ENCODE measurements around the gene FBH1.
"Not testable (repeated sequence)": the region's sequence is repeated elsewhere in the genome, so short reads cannot be mapped to it uniquely, and the experiment has no call there.

Gene FBH1

DNA sequence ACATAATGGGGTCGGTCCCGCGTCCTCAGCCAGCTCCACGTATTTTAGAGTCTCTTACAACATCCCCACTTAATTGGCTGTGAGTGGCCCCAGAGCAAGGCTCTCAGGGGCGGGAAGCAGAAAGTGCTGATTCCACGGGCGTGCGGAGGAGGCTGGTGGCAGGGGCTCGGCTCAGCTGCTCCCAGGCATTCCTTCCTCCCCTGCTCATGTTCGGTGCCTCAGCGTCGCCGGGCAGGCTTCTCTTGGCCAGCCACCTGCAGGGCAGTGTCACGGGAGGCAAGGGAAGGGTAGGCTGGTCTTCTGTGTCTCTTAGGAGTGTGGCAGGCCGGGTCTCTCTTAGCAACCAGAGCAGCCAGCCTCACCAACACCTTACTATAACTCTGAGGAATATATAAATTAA, 53.5 kb downstream of the FBH1 start:
- no peak for DNase-seq

GRCh38 chr10:5944389-5945189, 54.5 kb downstream of the FBH1 start:
- DNase-seq, result no peak

DNA sequence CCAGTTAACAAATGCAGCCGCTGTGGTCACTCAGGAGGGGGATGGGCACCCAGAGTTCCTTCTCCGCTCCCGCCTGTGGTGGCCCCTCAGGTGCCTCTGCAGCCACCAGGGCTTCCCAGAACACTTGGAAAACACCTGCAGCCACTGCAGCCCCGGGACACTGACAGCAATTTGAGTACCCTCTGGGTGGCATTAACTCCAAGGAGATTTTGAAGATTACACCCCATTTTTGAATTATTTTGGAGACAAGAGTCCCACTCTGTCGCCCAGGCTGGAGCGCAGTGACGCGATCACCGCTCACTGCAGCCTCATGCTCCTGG, 55.1 kb downstream of the FBH1 start:
- DNase-seq, result no peak

DNA sequence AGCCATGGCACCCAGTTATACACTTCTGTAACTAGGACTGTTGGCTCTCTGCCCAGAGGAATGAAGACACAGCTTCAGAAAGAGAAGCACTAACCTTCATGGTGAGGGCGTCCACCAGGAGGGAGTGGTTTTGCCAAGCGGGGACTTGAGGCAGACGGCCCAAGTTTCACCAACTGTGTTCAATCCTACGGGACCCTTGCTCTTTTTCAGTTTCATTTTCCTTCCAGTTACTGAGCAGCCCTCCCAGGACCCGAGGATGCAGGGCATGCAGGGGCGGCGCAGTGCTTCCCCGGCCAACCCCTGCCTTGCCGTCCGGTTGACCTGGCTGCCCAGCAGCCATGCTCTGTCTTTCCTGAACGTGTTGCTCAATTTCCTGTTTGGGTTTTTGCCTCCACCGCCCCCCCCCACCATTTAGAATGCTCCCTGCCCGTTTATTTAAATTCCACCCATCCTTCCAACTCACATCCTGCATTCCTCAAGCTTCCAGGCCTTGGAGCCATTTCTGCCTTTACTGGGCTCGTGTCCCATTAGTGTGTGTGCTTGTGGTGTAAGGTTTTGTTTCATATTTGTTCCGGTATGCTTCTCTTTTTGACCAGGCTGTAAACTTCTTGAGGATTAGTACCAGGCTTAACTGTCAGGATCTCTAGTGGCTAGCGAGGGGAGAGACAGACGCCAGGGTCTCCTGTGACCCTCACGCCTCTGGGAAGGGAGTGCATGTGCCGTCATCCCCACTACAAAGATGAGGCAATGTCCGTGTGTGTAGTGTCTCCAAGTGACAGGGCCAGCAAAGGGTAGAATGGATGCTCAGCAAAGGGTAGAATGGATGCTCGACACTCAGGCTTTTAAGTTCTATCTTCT, 55.7 kb downstream of the FBH1 start:
- DNase-seq, result no peak

- DNase-seq, result not testable (repeated sequence)
Measured at GRCh38 chr10:5946419-5946775, 56.4 kb downstream of the FBH1 start.

DNA sequence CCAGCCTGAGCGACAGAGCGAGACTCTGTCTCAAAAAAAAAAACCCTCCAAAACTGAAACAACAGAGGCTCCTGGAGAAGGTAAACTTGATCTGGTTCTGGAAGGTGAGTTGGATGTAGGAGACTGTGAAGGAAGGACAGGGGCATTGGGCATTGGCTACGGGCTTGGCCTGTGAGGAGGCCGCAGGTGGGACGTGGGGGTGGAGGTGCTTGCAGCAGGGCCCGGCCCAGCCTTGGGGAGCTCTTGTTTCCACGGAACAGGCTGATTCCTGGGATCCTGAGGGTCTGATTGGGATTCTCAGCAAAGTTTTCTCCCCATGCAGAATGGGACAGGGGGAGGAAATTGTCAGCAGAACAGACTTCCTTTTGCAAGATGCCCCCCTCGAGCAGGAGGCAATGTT, 56.7 kb downstream of the FBH1 start:
- no peak for DNase-seq

- no peak for DNase-seq
Measured at GRCh38 chr10:5947471-5948207, 57.6 kb downstream of the FBH1 start.

DNA sequence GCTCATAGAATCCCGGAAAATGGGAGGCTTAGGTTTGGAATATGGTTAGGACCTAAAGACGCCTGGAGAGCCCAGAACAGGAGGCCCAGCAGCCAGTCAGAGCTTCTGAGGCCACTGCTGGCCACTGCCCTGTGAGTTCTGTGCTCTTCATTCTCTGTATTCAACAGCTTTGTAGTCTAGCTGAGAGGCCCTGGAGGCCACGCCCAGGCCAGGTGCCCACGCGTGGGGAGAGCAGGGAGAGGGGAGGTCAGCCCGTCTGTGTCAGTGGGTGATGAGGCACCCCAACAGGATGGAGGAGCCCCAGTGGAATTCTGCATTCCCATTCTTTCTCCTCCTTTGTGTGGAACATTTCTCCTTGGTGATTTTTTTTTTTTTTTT, 58.2 kb downstream of the FBH1 start:
- DNase-seq, result no peak

DNA sequence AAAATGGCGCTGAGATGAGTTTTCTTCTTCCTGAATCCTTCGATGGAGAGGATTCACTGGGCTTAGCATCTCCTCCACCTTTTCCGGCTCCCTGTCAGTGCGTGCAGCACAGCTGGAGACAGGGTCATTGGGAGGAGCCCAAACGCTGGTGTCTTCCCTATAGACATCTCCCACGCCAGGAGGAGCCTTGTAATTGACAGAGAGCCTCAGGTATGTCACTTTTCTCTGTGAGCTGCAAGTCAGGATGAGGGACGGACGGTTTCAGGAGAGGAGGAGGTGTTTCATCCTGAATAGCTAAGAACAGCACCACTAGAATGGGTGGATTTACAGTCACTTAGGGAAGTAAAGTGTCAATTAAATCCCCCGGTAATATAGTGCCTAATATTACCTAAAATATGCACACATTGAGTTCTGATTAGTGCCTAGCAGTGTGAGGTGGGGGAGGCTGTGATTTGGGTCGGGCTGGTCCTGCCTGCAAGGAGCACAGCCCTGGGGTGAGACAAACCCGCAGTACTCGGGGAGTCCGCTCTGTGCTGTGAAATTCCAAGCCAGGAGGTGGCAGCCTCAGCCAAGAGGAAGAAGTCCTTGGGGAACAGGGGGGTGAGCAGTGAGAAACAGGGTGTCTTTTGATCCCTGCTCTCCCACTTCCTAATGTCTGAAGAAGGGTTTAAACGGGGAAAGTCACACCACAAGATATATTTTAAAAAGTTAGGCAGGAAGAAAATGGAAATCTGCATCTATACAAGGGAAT, 59.1 kb downstream of the FBH1 start:
- no peak for DNase-seq

GRCh38 chr10:5951167-5951711, 61.2 kb downstream of the FBH1 start:
- no peak for DNase-seq

- no peak for DNase-seq
Measured at GRCh38 chr10:5951721-5952407, 61.8 kb downstream of the FBH1 start.

DNA sequence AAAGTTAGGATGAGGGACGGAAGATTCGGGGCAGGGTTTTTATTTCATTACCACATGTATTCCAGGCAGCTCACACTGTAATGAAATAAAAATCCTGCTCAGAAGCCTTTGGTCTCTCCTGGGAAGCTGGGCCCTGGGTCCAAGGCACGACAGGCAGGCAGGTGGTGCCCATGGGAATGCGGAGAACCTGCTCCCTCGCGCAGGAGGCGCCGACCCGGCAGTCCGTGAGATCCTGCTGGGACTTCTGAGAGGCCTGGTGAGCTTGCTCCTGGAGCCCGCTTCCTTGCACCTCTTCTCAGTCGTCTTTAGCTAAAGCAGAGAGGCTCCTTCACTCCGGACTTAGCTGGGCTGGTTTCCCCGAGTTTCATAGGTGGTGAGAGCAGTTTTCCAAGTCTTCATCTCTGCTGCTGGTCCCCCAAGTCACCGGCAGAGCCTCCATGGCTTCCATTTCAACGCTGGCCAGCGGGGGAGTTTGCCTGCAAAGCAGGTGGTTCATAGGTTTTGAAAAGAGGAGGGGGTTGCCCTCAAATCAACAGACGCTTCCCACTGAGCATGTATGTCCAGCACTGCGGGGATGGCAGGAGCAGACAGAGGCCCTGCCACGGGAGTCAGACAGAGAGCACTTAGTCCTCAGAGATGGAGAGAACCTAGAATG, 62.8 kb downstream of the FBH1 start:
- no peak for DNase-seq

DNA sequence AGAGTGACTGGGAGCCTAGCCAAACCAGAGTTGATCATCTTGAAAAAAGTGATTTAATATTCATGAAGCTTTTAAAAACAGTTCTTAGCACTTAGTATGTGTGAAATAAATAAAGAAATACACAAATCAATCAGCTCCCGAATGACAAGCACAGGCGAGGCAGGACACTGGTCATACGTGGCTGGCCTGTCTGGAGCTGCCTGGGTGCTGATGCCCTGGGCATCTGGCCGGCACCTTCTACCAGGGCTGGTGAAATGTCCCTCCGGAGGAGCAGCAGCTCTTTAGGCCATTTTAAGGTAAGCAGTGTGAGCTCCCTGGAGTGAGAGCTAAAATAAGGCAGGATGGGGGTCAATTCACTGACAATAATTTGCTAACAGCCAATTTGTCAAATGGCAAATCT, 63.6 kb downstream of the FBH1 start:
- no peak for DNase-seq

DNA sequence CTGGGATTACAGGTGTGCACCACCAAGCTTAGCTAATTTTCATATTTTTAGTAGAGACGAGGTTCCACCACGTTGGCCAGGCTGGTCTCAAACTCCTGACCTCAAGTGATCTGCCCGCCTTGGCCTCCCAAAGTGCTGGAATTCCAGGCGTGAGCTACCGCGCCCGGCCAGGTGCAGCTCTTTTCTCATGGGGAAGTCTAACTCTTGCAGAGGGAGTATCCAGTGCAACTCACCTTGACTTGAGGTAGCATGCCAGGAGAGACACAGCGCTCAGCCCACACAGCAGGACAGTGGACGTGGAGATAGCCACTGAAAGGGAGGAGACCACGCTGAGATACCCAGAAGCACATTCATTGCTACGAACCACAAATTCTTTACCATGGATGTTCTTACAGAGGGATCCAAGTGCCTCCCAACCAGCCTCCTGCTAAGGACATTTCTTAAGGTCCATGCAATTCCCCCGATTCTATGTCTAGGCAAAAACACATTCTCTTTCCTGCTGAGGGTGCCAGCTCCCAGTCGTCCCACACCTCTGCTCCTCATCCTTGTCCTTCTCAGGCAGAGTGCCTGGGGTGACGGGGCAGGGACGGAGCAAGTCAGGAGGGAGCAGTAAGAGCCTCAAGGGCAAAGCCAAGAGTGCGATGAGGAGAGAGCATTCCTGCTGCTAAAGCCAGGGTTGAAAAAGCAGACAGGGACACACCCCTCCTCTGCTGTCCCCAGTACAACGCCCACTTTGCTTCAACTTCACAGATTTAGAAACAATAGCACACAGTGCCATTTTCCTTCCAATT, 66.3 kb downstream of the FBH1 start:
- no peak for DNase-seq

DNA sequence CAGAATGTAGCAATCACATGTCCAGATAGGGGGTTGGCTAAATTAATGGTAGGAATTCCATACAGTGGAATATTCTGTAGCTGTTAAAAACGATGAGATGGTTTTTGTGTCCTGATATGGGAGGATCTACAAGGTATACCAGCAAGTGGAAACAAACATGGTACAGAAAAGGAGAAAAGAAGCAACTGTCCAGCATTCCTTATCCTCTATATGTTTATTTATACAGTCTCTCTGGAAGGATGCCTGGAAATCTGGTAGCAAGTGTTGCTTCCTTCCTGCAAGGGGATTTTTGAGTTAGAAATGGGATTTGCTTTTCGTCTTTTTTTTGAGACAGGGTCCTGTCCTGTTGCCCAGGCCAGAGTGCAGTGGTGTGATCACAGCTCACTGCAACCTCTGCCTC, 68.0 kb downstream of the FBH1 start:
- DNase-seq, result no peak

DNA sequence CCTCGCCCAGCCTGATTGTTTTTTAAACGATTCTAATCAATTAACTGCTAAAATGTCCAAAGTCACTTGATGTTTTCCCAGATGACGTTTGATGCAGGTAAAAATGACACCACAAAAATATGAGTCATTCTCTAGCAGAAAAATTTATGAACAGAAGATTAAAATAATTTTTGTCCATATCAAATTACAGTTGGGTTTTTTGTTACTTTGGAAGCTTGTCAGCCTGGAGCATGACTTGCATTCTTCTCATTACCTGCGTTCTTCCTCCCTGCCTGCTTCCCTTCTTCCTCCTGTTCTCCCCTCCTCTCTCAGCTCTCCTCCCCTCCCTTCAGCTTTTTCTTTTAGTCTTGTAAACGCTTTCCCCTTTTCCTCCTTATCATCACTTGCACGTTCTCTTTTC, 68.6 kb downstream of the FBH1 start:
- no peak for DNase-seq

DNA sequence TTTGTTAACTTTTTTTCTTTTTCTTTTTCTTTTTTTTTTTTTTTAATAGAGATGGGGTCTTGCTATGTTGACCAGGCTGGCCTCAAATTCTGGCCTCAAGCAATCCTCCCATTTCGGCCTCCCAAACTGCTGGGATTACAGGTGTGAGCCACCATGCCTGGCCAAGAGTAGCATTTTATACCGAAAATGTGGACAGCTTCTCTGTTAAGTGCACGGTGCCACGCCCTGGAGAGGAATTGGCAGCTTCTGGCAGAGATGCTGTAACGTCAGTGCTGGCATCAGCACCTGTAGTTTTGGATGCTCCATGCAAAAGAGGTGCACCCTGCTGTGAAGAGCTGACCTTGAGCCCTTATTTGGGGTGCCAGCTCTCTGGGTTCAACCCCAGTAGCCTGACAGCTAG, 69.1 kb downstream of the FBH1 start:
- no peak for DNase-seq

- no peak for DNase-seq
Measured at GRCh38 chr10:5959581-5960069, 69.6 kb downstream of the FBH1 start.

GRCh38 chr10:5960070-5960972, 70.3 kb downstream of the FBH1 start:
- no peak for DNase-seq

DNA sequence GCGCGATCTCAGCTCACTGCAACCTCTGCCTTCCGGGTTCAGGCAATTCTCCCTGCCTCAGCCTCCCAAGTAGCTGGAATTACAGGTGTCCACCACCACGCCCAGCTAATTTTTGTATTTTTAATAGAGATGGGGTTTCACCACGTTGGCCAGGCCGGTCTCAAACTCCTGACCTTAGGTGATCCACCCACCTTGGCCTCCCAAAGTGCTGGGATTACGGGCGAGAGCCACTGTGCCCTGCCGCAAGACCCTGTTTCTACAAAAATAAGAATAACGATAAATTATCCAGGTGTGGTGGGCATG, 70.9 kb downstream of the FBH1 start:
- not testable (repeated sequence) for DNase-seq

All from DMS 273 treated with DMSO at 0.1 percent for 48 hours (cell line).